GM12878 (cell line): Measurements from ENCODE around the gene CEP97. TPM values are rescaled to one million over a fixed set of nuclear protein-coding genes. Genes with fewer than 3 reads are reported as not detected.

Experiments used
- ATAC-seq: fragments of 200-7000 bp; cut with Tn5 transposase; 3 replicates; pipeline ENCODE4 v1.9.1; 2020; ENCODE audit warnings: mild to moderate bottlenecking, moderate library complexity
- BruUV-seq: library from RNA; stranded (reverse); fragments of 400-500 nt; replicated peaks from 2 replicates; lab custom pipeline; 2021; lab: Mats Ljungman, UMichigan
- CTCF ChIA-PET: fragments of 300-600 bp; sonication (Branson Sonifier 250); formaldehyde crosslinking; extraction: SDS; loops from one replicate; lab custom pipeline; 2021; ENCODE audit warnings: inconsistent platforms; lab: Yijun Ruan, JAX
- POLR2A ChIA-PET: fragments of 350-600 bp; formaldehyde crosslinking; extraction: SDS; loops from one replicate; lab custom pipeline; 2021; ENCODE audit warnings: inconsistent platforms; lab: Charles Lee
- RAD21 ChIA-PET: fragments of 300-600 bp; sonication (Branson Sonifier 250); formaldehyde crosslinking; loops from one replicate; lab custom pipeline; 2023; ENCODE audit warnings: antibody characterized with exemption; ENCODE audit not compliant: unreplicated experiment; lab: Charles Lee
- SMC1A ChIA-PET: fragments of 300-600 bp; sonication (Branson Sonifier 250); formaldehyde crosslinking; loops from one replicate; lab custom pipeline; 2023; ENCODE audit not compliant: unreplicated experiment, uncharacterized antibody; lab: Charles Lee
- DNase-seq: peaks from one replicate; pipeline ENCODE4 v3.0.0-alpha.2; 2011; ENCODE audit warnings: low read depth, low spot score
- FAIRE-seq: peaks from 3 replicates; lab custom pipeline; 2011; peaks lifted over from hg19 to GRCh38; lab: Jason Lieb, UNC
- H2AFZ ChIP-seq: 2 replicates; pipeline ENCODE4 v1.6.0; 2011; ENCODE audit warnings: low read depth, low read length, control low read depth; ENCODE audit not compliant: control insufficient read depth
- H3K27ac ChIP-seq: 2 replicates; pipeline ENCODE4 v1.5.1; 2011; ENCODE audit warnings: control low read depth; ENCODE audit not compliant: control insufficient read depth, insufficient read depth
- H3K27me3 ChIP-seq, 2 experiments: replicated peaks in 1 of 2; 2 replicates each; pipeline versions ENCODE4 v1.6.0 to v1.6.1; 2011; ENCODE audit warnings: low read length in 1 of 2; ENCODE audit not compliant: control insufficient read depth in 2 of 2, insufficient read depth in 2 of 2
- H3K36me3 ChIP-seq, 2 experiments: 2 replicates each; pipeline ENCODE4 v1.5.1; 2011; ENCODE audit warnings: low read length in 1 of 2; ENCODE audit not compliant: control insufficient read depth in 2 of 2, insufficient read depth in 2 of 2
- H3K4me1 ChIP-seq: 2 replicates; pipeline ENCODE4 v1.6.1; 2011; ENCODE audit warnings: mild to moderate bottlenecking, low read length, moderate library complexity, mixed read lengths; ENCODE audit not compliant: control insufficient read depth, insufficient read depth
- H3K4me2 ChIP-seq: 2 replicates; pipeline ENCODE4 v1.6.0; 2011; ENCODE audit warnings: control low read depth; ENCODE audit not compliant: control insufficient read depth, insufficient read depth
- H3K4me3 ChIP-seq: fragments of 200-600 bp; sonication (generic); 2 replicates; pipeline ENCODE4 v1.5.1; 2016
- H3K79me2 ChIP-seq: 2 replicates; pipeline ENCODE4 v1.6.0; 2011; ENCODE audit warnings: low read length; ENCODE audit not compliant: control insufficient read depth, insufficient read depth
- H3K9ac ChIP-seq: 2 replicates; pipeline ENCODE4 v1.8.0; 2011; ENCODE audit warnings: low read length, control low read depth, mixed read lengths; ENCODE audit not compliant: control insufficient read depth, insufficient read depth
- H3K9me3 ChIP-seq: replicated peaks from 3 replicates; pipeline ENCODE4 v1.5.1; 2011; ENCODE audit warnings: mild to moderate bottlenecking, low read length; ENCODE audit not compliant: control insufficient read depth, insufficient read depth
- H4K20me1 ChIP-seq: 2 replicates; pipeline ENCODE4 v1.6.0; 2011; ENCODE audit not compliant: control insufficient read depth, insufficient read depth
- IRF4 ChIP-seq: IDR thresholded peaks from 2 replicates; pipeline ENCODE4 v1.6.1; 2011; ENCODE audit warnings: low read depth, low read length
- MEF2B ChIP-seq: fragments of 450-650 bp; IDR thresholded peaks from 2 replicates; pipeline ENCODE4 v1.6.1; 2018; ENCODE audit warnings: mild to moderate bottlenecking, moderate library complexity; ENCODE audit not compliant: partially characterized antibody, poor library complexity, severe bottlenecking
- POU2F2 ChIP-seq: IDR thresholded peaks from 3 replicates; pipeline ENCODE4 v1.6.1; 2011; ENCODE audit warnings: low read depth, mild to moderate bottlenecking, low read length, borderline replicate concordance
- REST ChIP-seq: IDR thresholded peaks from 2 replicates; pipeline ENCODE4 v1.6.1; 2012; ENCODE audit warnings: mild to moderate bottlenecking, low read depth, low read length
- TBL1XR1 ChIP-seq: IDR thresholded peaks from 2 replicates; pipeline ENCODE4 v1.6.1; 2012; ENCODE audit warnings: low read depth, low read length, improper control_type of control experiment
- WGBS: methylation state at CpG from one replicate; pipeline ENCODE4 v1.1.6; 2016; ENCODE audit warnings: low lambda C conversion rate; ENCODE audit not compliant: insufficient replicate concordance, insufficient coverage; ENCODE audit errors: missing lambda C conversion rate; 5-methylcytosine and 5-hydroxymethylcytosine counted together
- in situ Hi-C: fragments of 300-500 bp; cut with MboI; formaldehyde crosslinking; loops from 9 replicates; pipeline ENCODE4 v1.14.3; 2018; ENCODE audit warnings: mixed read lengths
- intact Hi-C: fragments of 100-400 bp; cut with micrococcal nuclease; formaldehyde crosslinking; loops from one replicate; pipeline ENCODE4 v1.14.2; 2022; ENCODE audit not compliant: unreplicated experiment
- polyA plus RNA-seq, 11 experiments: library from polyadenylated mRNA; depleted of rRNA in 4 of 11; unstranded in 6 of 11; stranded (reverse) in 5 of 11; fragments of >200 nt; fragmentation: Nextera tagmentation in 4 of 11; fragmentation: Illumina TruSeq in 1 of 11; extraction: Ambion mirVana in 4 of 11; extraction: Trizol in 1 of 11; gene quantifications; 1 replicate in 1 of 11; 2 replicates in 10 of 11; pipeline versions ENCODE4 v1.2.1 to v1.2.3, GENCODE V29; 2011 to 2016; ENCODE audit warnings: inconsistent platforms in 2 of 11, missing spikeins in 2 of 11, low read depth in 1 of 11
- total RNA-seq, 4 experiments: library from RNA; depleted of rRNA in 3 of 4; stranded (reverse); fragments of >200 nt in 3 of 4; fragmentation: Illumina TruSeq in 1 of 4; extraction: Trizol in 1 of 4; gene quantifications; 2 replicates each; pipeline versions ENCODE4 v1.2.1 to v1.2.3, GENCODE V29; 2013 to 2021

Gene CEP97
- total and polyA plus RNA-seq, 10 of the 15 experiments (the other 5 are each of a cell fraction or from before 2014, with no cell fraction given) = 1.9 to 13.7 (median 5.8) TPM

GRCh38 chr3:101784855-101785613, 60.6 kb downstream of the CEP97 start:
- Histone ChIP-seq H3K4me3 (no peak overlapping the region), H3K4me2 (no peak overlapping the region), H3K27ac (no peak overlapping the region), H3K9ac (no peak overlapping the region), H4K20me1 (no peaks in the 10 kb centered on the region), H3K9me3 (no peaks in the 10 kb centered on the region; the same call in 2 of the 3 replicates), H2AFZ (no peak overlapping the region), H3K4me1 (no peaks in the 10 kb centered on the region), H3K79me2 (no peaks in the 10 kb centered on the region; the same call in 1 of the 2 replicates), H3K27me3 (no peaks in the 10 kb centered on the region), H3K36me3 (peaks cover 0 to 6% of the 10 kb centered on the region in 2 experiments; a peak in 3 of 4 replicates)
- FAIRE-seq (no peak), DNase-seq (no peak), ATAC-seq (no peak; the same call in 2 of the 3 replicates)
- CTCF ChIA-PET = interaction anchor here (0.9 to 1.1 kb wide), 4 partner anchors 10 to 444 kb away, joined by 3 to 4 read pairs (median 4); partner anchors contain the start of gene CEP97
- 99% methylated on average over 5 of the region's 5 CpGs for WGBS
- RAD21 ChIA-PET = interaction anchor here (1.0 kb wide), 1 partner anchor 192 kb away, joined by 3 read pairs; no protein-coding TSS in a partner anchor
- TF ChIP-seq REST (no peak), POU2F2 (no peak), MEF2B (no peak), IRF4 (no peak), TBL1XR1 (no peak)
- SMC1A ChIA-PET = interaction anchor here (0.7 to 1.1 kb wide), 3 partner anchors 15 to 22 kb away, joined by 3 to 4 read pairs (median 3); no protein-coding TSS in a partner anchor
- intact Hi-C loops (no loop called here), in situ Hi-C loops (no loop called here)
- no TSS peak for BruUV-seq
- POLR2A ChIA-PET = no interaction called here
